ENCODE data around the gene CPTP.

CPTP gene

DNA sequence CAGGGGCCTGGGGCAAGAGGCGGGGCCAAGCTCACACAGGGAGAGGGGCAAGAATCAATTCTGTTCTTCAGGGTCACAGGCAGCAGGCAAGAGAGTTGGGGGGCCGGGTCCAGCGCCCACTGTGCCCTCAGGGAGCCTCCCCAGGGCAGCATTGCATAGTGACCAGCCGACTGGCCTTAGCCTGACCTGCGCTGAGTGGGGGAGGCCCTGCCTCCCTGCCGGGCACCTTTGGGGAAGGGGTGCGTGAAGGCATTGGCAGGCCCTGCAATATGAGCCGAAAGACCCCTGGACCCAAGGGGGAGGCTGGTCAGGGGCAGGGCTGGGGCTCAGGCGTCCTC, 32.2 kb upstream of the CPTP start:
- DNase-seq (ENCODE audit: extremely low spot score), result no peak
- TF ChIP-seq, protein P1, sequence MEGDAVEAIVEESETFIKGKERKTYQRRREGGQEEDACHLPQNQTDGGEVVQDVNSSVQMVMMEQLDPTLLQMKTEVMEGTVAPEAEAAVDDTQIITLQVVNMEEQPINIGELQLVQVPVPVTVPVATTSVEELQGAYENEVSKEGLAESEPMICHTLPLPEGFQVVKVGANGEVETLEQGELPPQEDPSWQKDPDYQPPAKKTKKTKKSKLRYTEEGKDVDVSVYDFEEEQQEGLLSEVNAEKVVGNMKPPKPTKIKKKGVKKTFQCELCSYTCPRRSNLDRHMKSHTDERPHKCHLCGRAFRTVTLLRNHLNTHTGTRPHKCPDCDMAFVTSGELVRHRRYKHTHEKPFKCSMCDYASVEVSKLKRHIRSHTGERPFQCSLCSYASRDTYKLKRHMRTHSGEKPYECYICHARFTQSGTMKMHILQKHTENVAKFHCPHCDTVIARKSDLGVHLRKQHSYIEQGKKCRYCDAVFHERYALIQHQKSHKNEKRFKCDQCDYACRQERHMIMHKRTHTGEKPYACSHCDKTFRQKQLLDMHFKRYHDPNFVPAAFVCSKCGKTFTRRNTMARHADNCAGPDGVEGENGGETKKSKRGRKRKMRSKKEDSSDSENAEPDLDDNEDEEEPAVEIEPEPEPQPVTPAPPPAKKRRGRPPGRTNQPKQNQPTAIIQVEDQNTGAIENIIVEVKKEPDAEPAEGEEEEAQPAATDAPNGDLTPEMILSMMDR (IDR thresholded peaks at IDR 0.05; ENCODE audit: control extremely low read depth, extremely low read depth, low read depth, missing control alignments), result no peak
- POLR2A ChIA-PET, result no interaction called here
- CTCF ChIA-PET, result interaction anchor here (0.6 to 6.6 kb wide), 21 partner anchors 8 to 308 kb away, joined by 3 to 87 read pairs (median 5); partner anchors contain the start of gene SCNN1D

DNA sequence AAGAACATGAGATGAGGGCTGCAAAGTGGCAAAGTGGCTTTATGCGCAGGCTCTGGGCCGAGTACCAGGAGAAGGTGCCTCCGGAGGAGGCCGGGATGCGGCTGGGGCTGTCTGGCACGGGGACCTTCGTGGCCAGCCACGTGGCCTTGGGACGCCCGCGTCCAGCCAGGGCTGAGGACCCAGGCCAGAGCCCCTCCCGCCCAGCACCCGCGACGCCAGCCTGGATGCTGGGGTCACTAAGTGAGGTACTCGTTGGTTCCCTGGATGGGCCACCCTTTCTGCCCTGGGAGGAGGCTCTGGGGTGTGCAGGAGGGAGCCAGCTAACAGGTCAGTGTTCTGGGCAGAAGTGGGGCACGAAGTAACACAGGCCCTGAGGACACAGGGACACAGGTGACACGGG, 31.8 kb upstream of the CPTP start:
- DNase-seq (ENCODE audit: extremely low spot score), result no peak
- TF ChIP-seq, protein P1 (IDR thresholded peaks at IDR 0.05; ENCODE audit: control extremely low read depth, extremely low read depth, low read depth, missing control alignments), result no peak
- CTCF ChIA-PET, result interaction anchor here (0.9 to 6.6 kb wide), 7 partner anchors 11 to 261 kb away, joined by 3 to 87 read pairs (median 5); no protein-coding TSS in a partner anchor
- POLR2A ChIA-PET, result no interaction called here

DNA sequence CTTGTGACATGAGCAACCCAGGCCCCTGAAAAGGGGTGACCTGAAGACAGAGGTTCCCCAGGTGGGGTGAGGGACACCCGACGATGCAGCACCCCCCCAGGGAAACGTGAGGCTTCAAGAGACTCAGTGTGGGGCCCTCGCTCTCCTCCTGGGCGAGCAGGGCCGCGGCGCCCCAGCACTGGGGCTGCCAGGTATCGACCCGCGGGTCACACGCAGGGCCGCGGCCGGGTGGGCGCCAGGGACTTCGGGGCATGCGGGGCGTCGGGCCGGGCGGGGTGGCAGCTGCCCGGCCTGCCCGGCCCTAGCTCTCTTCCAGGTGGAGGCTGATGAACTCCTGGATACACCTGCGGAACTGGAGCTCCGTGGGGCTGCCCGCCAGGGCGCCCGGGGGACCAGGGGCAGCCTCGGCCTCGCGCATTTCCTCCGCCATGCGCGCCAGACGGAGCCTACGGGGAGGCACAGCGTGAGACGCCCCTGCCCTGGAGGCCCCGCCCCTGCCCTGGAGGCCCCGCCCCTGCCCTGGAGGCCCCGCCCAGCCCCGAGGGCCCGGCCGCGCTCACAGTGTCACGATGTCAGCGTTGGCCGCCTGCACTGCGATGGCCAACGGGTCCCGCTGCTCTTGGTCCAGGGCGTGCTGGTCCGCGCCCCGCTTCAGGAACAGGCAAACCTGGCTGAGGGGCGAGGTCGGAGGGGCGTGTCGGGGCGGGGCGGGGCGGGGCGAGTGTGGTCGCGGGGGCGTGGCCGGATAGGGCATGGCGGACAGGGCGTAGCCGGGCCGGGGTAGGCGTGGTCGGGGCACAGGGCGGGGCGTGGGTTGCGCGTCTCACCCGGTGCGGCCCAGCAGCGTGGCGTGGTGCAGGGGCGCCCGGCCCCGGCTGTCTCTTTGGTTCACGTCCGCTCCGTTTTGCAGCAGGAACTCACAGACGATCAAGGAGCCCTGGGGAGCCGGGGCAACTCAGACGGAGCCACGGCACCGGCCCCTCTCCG, 31.0 kb upstream of the CPTP start:
- POLR2A ChIA-PET, result no interaction called here
- DNase-seq (ENCODE audit: extremely low spot score), result no peak
- CTCF ChIA-PET, result interaction anchor here (6.6 kb wide), 1 partner anchor 171 kb away, joined by 87 read pairs; no protein-coding TSS in a partner anchor
- TF ChIP-seq, protein P1 (IDR thresholded peaks at IDR 0.05; ENCODE audit: control extremely low read depth, extremely low read depth, low read depth, missing control alignments), result no peak

DNA sequence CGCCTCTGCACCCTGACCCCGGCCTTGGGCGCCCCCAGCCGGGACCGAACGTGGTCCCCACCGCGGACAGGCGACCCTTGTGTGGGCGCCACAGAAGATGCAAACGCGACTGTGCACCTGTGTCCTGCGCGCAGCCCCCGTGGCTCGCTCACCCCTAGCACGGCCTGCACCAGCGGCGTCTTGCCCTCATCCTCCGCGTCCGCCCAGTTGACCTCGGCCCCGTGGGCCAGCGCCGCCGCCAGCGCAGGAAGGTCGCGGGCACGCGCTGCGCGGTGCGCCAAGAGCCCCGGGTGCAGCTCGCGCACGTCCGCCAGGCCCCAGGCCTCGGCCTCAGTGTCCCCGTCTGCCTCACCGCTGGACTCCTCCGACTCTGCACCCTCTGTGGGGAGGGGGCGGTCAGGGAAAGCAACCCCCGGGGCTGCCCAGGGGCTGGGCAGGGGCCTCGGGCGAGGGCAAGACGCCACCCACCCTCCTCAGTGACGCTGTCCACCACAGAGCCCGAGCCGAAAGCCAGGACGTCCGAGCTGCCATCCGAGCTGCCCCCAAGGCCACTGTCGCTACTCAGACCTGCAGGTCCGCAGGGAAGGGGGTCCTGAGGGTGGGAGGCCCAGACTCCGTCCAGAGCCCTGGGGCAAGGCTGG, 30.2 kb upstream of the CPTP start:
- ChIA-PET POLR2A (no interaction called here), CTCF (interaction anchor here (1.1 to 6.6 kb wide), 2 partner anchors 172 to 310 kb away, joined by 3 to 87 read pairs; no protein-coding TSS in a partner anchor)
- DNase-seq (ENCODE audit: extremely low spot score), result no peak
- TF ChIP-seq, protein P1 (IDR thresholded peaks at IDR 0.05; ENCODE audit: control extremely low read depth, extremely low read depth, low read depth, missing control alignments), result no peak

DNA sequence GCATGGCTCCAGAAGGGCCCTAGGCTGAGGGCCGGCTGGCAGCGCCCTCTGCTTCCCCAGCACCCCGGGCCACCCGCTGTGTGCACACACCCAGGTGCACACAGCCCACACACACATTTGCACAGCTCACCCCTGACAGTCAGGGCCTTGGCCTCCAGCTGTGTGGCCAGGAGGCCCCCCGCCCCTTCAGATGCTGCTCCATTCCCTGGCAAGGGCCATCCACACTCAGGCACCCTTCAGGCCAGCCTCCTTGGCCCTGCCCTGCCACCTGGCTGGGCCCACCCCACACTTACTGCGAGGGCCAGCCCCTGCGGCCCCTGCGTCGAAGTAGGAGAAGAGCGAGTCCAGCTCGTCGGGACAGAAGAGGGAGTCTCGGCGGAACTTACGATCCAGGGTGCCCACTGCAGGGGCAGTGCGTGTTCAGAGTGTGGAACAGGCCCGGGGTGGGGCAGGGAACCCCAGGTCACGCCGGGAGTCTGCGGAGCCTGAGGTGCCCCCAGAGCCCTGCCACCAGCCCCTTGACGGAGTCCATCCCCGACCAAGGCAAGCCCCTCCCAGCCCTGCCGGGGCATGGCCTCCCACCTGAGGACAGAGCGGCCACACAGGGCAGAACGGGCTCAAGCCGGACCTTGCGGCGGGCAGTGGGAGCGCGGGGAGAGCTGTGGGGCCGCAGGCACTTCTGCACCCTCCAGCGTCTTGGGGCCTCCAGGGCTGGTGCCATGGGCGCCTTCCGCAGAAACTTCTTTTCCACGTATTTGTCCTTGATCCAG, 29.3 kb upstream of the CPTP start:
- no peak for DNase-seq (ENCODE audit: extremely low spot score)
- POLR2A ChIA-PET, result no interaction called here
- CTCF ChIA-PET, result interaction anchor here (1.1 to 6.6 kb wide), 2 partner anchors 173 to 311 kb away, joined by 3 to 87 read pairs; no protein-coding TSS in a partner anchor
- TF ChIP-seq, protein P1 (IDR thresholded peaks at IDR 0.05; ENCODE audit: control extremely low read depth, extremely low read depth, low read depth, missing control alignments), result no peak
